GM10847 (cell line): ENCODE data around the gene SMG9.

Experiments used
- POLR2A ChIP-seq: IDR thresholded peaks from 2 replicates; pipeline ENCODE4 v1.6.1; 2011; ENCODE audit not compliant: insufficient read length; ENCODE audit errors: extremely low read depth

Gene SMG9

GRCh38 chr19:43754503-43755255 is at the start of gene SMG9:
Gene SMG9, minus strand, starts transcription at chr19:43754962. Its CDS starts 4,221 bp downstream, at chr19:43750741.
- TF ChIP-seq POLR2A, result peak; percentile 57

GRCh38 chr19:43804432-43804831 is 49.7 kb upstream of the SMG9 start:
- no peak for TF ChIP-seq POLR2A

- no peak for TF ChIP-seq POLR2A
Observed at GRCh38 chr19:43802216-43802951, 47.6 kb upstream of the SMG9 start, which contains the start of gene LYPD5. Gene LYPD5, minus strand, starts transcription at chr19:43802447. Its CDS starts 67 bp downstream, at chr19:43802380.

- no peak for TF ChIP-seq POLR2A
Observed at GRCh38 chr19:43799502-43800142, 44.9 kb upstream of the SMG9 start.

GRCh38 chr19:43798546-43799409 is 44.0 kb upstream of the SMG9 start:
- TF ChIP-seq POLR2A, result no peak

- TF ChIP-seq POLR2A, result no peak
Observed at GRCh38 chr19:43798026-43798545, 43.3 kb upstream of the SMG9 start.

GRCh38 chr19:43797556-43797955 is 42.8 kb upstream of the SMG9 start:
- TF ChIP-seq POLR2A, result no peak

- no peak for TF ChIP-seq POLR2A
Observed at GRCh38 chr19:43797118-43797517, 42.4 kb upstream of the SMG9 start.

GRCh38 chr19:43790587-43790986 is 35.8 kb upstream of the SMG9 start:
- TF ChIP-seq POLR2A, result no peak

GRCh38 chr19:43789029-43789428 is 34.3 kb upstream of the SMG9 start:
- TF ChIP-seq POLR2A, result no peak

- no peak for TF ChIP-seq POLR2A
Observed at GRCh38 chr19:43786665-43787064, 31.9 kb upstream of the SMG9 start.

GRCh38 chr19:43784981-43785808 is 30.4 kb upstream of the SMG9 start:
- TF ChIP-seq POLR2A, result no peak

GRCh38 chr19:43784241-43784980 is 29.6 kb upstream of the SMG9 start:
- no peak for TF ChIP-seq POLR2A
